PC-3 (cell line): ENCODE results near the gene ACAP1. TPM values are rescaled to one million over a fixed set of nuclear protein-coding genes. Genes with fewer than 3 reads are reported as not detected.
A peak's percentile ranks its signal among the peaks of the same experiment; 100 is the strongest.

Experiments
- ATAC-seq: fragments of 200-7000 bp; cut with Tn5 transposase; 2 replicates; pipeline ENCODE4 v1.9.1; 2020; ENCODE audit warnings: mild to moderate bottlenecking, moderate library complexity
- BruUV-seq: library from RNA; stranded (reverse); fragments of 400-500 nt; replicated peaks from 2 replicates; lab custom pipeline; 2021; lab: Mats Ljungman, UMichigan
- CTCF ChIA-PET: fragments of 300-600 bp; sonication (Branson Sonifier 250); formaldehyde crosslinking; loops from one replicate; lab custom pipeline; 2022; ENCODE audit warnings: antibody characterized with exemption; lab: Charles Lee
- POLR2A ChIA-PET: fragments of 300-600 bp; sonication (Branson Sonifier 250); formaldehyde crosslinking; loops from one replicate; lab custom pipeline; 2022; ENCODE audit warnings: antibody characterized with exemption; ENCODE audit not compliant: unreplicated experiment; lab: Charles Lee
- DNase-seq: peaks from one replicate; pipeline ENCODE4 v3.0.0-alpha.2; 2015
- H2AFZ ChIP-seq: fragments of 300-600 bp; sonication (generic); 2 replicates; pipeline ENCODE4 v1.6.0; 2016; ENCODE audit warnings: antibody characterized with exemption, low read length
- H3F3A ChIP-seq: fragments of 300-600 bp; sonication (generic); one replicate; pipeline ENCODE4 v1.6.0; 2017; ENCODE audit warnings: antibody characterized with exemption, low read length, control low read depth, mild to moderate bottlenecking; ENCODE audit not compliant: unreplicated experiment
- H3K27ac ChIP-seq: fragments of 300-600 bp; sonication (generic); 2 replicates; pipeline ENCODE4 v1.5.1; 2016; ENCODE audit warnings: mild to moderate bottlenecking, low read length
- H3K27me3 ChIP-seq: fragments of 300-600 bp; sonication (generic); 2 replicates; pipeline ENCODE4 v1.6.1; 2016; ENCODE audit warnings: low read length, mixed read lengths
- H3K36me3 ChIP-seq: fragments of 300-600 bp; sonication (generic); 2 replicates; pipeline ENCODE4 v1.6.1; 2016; ENCODE audit warnings: low read depth, mixed run types, low read length, mixed read lengths
- H3K4me1 ChIP-seq: fragments of 300-600 bp; sonication (generic); 2 replicates; pipeline ENCODE4 v1.5.1; 2016; ENCODE audit warnings: low read length; ENCODE audit not compliant: insufficient read depth
- H3K4me2 ChIP-seq: fragments of 300-600 bp; sonication (generic); 2 replicates; pipeline ENCODE4 v1.6.0; 2016; ENCODE audit warnings: low read length
- H3K4me3 ChIP-seq: fragments of 300-600 bp; sonication (generic); 2 replicates; pipeline ENCODE4 v1.5.1; 2016; ENCODE audit warnings: mild to moderate bottlenecking, low read length, mixed read lengths
- H3K79me2 ChIP-seq: fragments of 300-600 bp; sonication (generic); 2 replicates; pipeline ENCODE4 v1.6.1; 2017; ENCODE audit warnings: low read length, mixed read lengths
- H3K9ac ChIP-seq: fragments of 300-600 bp; sonication (generic); 2 replicates; pipeline ENCODE4 v1.6.0; 2016; ENCODE audit warnings: mild to moderate bottlenecking, low read length
- H3K9me2 ChIP-seq: fragments of 300-600 bp; sonication (generic); replicated peaks from 2 replicates; pipeline ENCODE4 v1.6.1; 2016; ENCODE audit warnings: mixed run types, low read length, mixed read lengths
- H3K9me3 ChIP-seq: fragments of 300-600 bp; sonication (generic); 2 replicates; pipeline ENCODE4 v1.6.1; 2016; ENCODE audit warnings: low read length, mixed read lengths
- H4K20me1 ChIP-seq: fragments of 300-600 bp; sonication (generic); 2 replicates; pipeline ENCODE4 v1.6.1; 2016; ENCODE audit warnings: low read length, mixed read lengths
- CTCF ChIP-seq: fragments of 300-600 bp; sonication (generic); conservative IDR thresholded peaks from 2 replicates; pipeline ENCODE4 v1.5.1; 2017; ENCODE audit warnings: antibody characterized with exemption, low read depth, mild to moderate bottlenecking, low read length
- EZH2 ChIP-seq: fragments of 300-600 bp; sonication (generic); IDR thresholded peaks from one replicate; pipeline ENCODE4 v1.6.1; 2017; ENCODE audit warnings: antibody characterized with exemption, mild to moderate bottlenecking, low read length; ENCODE audit not compliant: unreplicated experiment
- EZH2phosphoT487 ChIP-seq: fragments of 300-600 bp; sonication (generic); IDR thresholded peaks from 2 replicates; pipeline ENCODE4 v1.6.1; 2018; ENCODE audit warnings: mild to moderate bottlenecking, antibody characterized with exemption, low read length, borderline replicate concordance
- intact Hi-C: fragments of 100-400 bp; cut with micrococcal nuclease; formaldehyde crosslinking; loops from 2 replicates; pipeline ENCODE4 v1.9.0; 2023
- total RNA-seq: library from RNA; depleted of rRNA; stranded (reverse); fragments of >200 nt; gene quantifications from 2 replicates; pipeline ENCODE4 v1.2.3, GENCODE V29; 2014

The ACAP1 gene
- total RNA-seq, 1 experiment from 2014 or later = not detected

- TSS peak; percentile 88 for BruUV-seq
- Histone ChIP-seq H3K9ac (peak overlapping the region; percentile 100), H3K9me2 (no peaks in the 10 kb centered on the region), H3K4me3 (peak overlapping the region; percentile 85), H3K4me2 (peak overlapping the region; percentile 93), H4K20me1 (peaks cover 38% of the 10 kb centered on the region), H3K27me3 (no peaks in the 10 kb centered on the region), H3K79me2 (peaks cover 51% of the 10 kb centered on the region), H3K9me3 (no peaks in the 10 kb centered on the region), H3K36me3 (peaks cover 35% of the 10 kb centered on the region), H3F3A (peaks cover 12% of the 10 kb centered on the region), H3K4me1 (peaks cover 23% of the 10 kb centered on the region; the same call in 1 of the 2 replicates), H3K27ac (peak overlapping the region; percentile 97), H2AFZ (no peak overlapping the region)
- DNase-seq = peak; percentile 68
- CTCF ChIA-PET = no interaction called here
- intact Hi-C loops = loop anchor here (2.0 to 5.0 kb wide), 3 partner anchors 20 to 262 kb away; partner anchors contain the start of genes GABARAP and NEURL4
- TF ChIP-seq EZH2phosphoT487 (no peak), CTCF (no peak), EZH2 (no peak)
- peak; percentile 29 for ATAC-seq
- POLR2A ChIA-PET = interaction anchor here (0.6 kb wide), 1 partner anchor 89 kb away, joined by 5 read pairs; no protein-coding TSS in a partner anchor
These were observed 27.5 kb upstream of the ACAP1 start for GRCh38 chr17:7308625-7309433.

GRCh38 chr17:7309628-7310027 lies 26.7 kb upstream of the ACAP1 start:
- CTCF ChIA-PET = no interaction called here
- BruUV-seq = no TSS peak
- H2AFZ ChIP-seq = no peak overlapping the region
- H3K9me2 ChIP-seq = no peaks in the 10 kb centered on the region
- H3K27me3 ChIP-seq = no peaks in the 10 kb centered on the region
- H3K9me3 ChIP-seq = no peaks in the 10 kb centered on the region
- peaks cover 23% of the 10 kb centered on the region; the same call in 1 of the 2 replicates for H3K4me1 ChIP-seq
- ATAC-seq = no peak
- H3K27ac ChIP-seq = no peak overlapping the region
- POLR2A ChIA-PET = interaction anchor here (0.6 kb wide), 1 partner anchor 89 kb away, joined by 5 read pairs; no protein-coding TSS in a partner anchor
- H4K20me1 ChIP-seq = peaks cover 43% of the 10 kb centered on the region
- H3K79me2 ChIP-seq = peaks cover 51% of the 10 kb centered on the region
- H3F3A ChIP-seq = peaks cover 12% of the 10 kb centered on the region
- TF ChIP-seq EZH2 = no peak
- no peak for TF ChIP-seq CTCF
- no peak for TF ChIP-seq EZH2phosphoT487
- peak overlapping the region; percentile 85 for H3K4me3 ChIP-seq
- H3K9ac ChIP-seq = no peak overlapping the region
- peak overlapping the region; percentile 93 for H3K4me2 ChIP-seq
- intact Hi-C loops = loop anchor here (2.0 to 5.0 kb wide), 3 partner anchors 19 to 262 kb away; partner anchors contain the start of genes GABARAP and NEURL4
- peaks cover 35% of the 10 kb centered on the region for H3K36me3 ChIP-seq
- no peak for DNase-seq
